ENCODE results near the gene GZF1.

The GZF1 gene

GRCh38 chr20:23404196-23404595 is 42.2 kb downstream of the GZF1 start:
- FAIRE-seq = no peak
- DNase-seq (ENCODE audit: low spot score) = no peak

- DNase-seq (ENCODE audit: low spot score) = no peak
Observed at GRCh38 chr20:23406880-23407279, 44.9 kb downstream of the GZF1 start.

GRCh38 chr20:23407781-23408464 is 45.9 kb downstream of the GZF1 start:
- no peak for FAIRE-seq

More at GRCh38 chr20:23406880-23407279, 44.9 kb downstream of the GZF1 start:
- FAIRE-seq = no peak

GRCh38 chr20:23408957-23409356 is 47.0 kb downstream of the GZF1 start:
- no peak for FAIRE-seq
- no peak for DNase-seq (ENCODE audit: low spot score)

More at GRCh38 chr20:23407781-23408464, 45.9 kb downstream of the GZF1 start:
- no peak for DNase-seq (ENCODE audit: low spot score)

GRCh38 chr20:23409800-23410199 is 47.8 kb downstream of the GZF1 start:
- no peak for FAIRE-seq

GRCh38 chr20:23410916-23411695 is 49.1 kb downstream of the GZF1 start:
- no peak for FAIRE-seq
- DNase-seq (ENCODE audit: low spot score) = no peak

More at GRCh38 chr20:23409800-23410199, 47.8 kb downstream of the GZF1 start:
- no peak for DNase-seq (ENCODE audit: low spot score)

GRCh38 chr20:23412026-23412425 is 50.0 kb downstream of the GZF1 start:
- DNase-seq (ENCODE audit: low spot score) (no peak), FAIRE-seq (no peak)

- DNase-seq (ENCODE audit: low spot score) (no peak), FAIRE-seq (no peak)
Observed at GRCh38 chr20:23413862-23414422, 52.0 kb downstream of the GZF1 start.

- peak; percentile 23 for FAIRE-seq
- DNase-seq (ENCODE audit: low spot score) = no peak
Observed at GRCh38 chr20:23414526-23415188, 52.7 kb downstream of the GZF1 start.

GRCh38 chr20:23415555-23415954 is 53.6 kb downstream of the GZF1 start:
- FAIRE-seq (no peak), DNase-seq (ENCODE audit: low spot score) (no peak)

- no peak for DNase-seq (ENCODE audit: low spot score)
- FAIRE-seq = no peak
Observed at GRCh38 chr20:23415959-23416583, 54.1 kb downstream of the GZF1 start.

- no peak for FAIRE-seq
Observed at GRCh38 chr20:23417861-23418260, 55.9 kb downstream of the GZF1 start.

GRCh38 chr20:23419657-23419994 is 57.6 kb downstream of the GZF1 start:
- DNase-seq (ENCODE audit: low spot score) (no peak), FAIRE-seq (no peak)

More at GRCh38 chr20:23417861-23418260, 55.9 kb downstream of the GZF1 start:
- no peak for DNase-seq (ENCODE audit: low spot score)

GRCh38 chr20:23419995-23420901 is 58.3 kb downstream of the GZF1 start:
- FAIRE-seq (peak; percentile 40), DNase-seq (ENCODE audit: low spot score) (peak; percentile 17)

- no peak for FAIRE-seq
Observed at GRCh38 chr20:23420943-23421931, 59.3 kb downstream of the GZF1 start, which contains the start of gene NAPB. TSS of gene NAPB (minus strand) at chr20:23421488. CDS start at chr20:23421402, 86 bp downstream.

More at GRCh38 chr20:23420943-23421931, 59.3 kb downstream of the GZF1 start, which contains the start of gene NAPB:
- peak; percentile 67 for DNase-seq (ENCODE audit: low spot score)
